HEK293 (cell line): ENCODE results near the gene SELENOM.
A peak's percentile ranks its signal among the peaks of the same experiment; 100 is the strongest.

Experiments used
- CTCF ChIA-PET: fragments of 350-600 bp; formaldehyde crosslinking; extraction: SDS; loops from one replicate; lab custom pipeline; 2021; ENCODE audit warnings: antibody characterized with exemption; lab: Yijun Ruan, JAX
- POLR2A ChIA-PET: fragments of 300-600 bp; formaldehyde crosslinking; extraction: SDS; loops from one replicate; lab custom pipeline; 2020; ENCODE audit warnings: antibody characterized with exemption, inconsistent platforms; lab: Yijun Ruan, JAX
- H3K27ac ChIP-seq: fragments of 200-500 bp; sonication (Bioruptor generic); 2 replicates; pipeline ENCODE4 v1.5.1; 2014; ENCODE audit warnings: low read depth, low read length, control low read depth, inconsistent platforms; ENCODE audit errors: extremely low read depth
- H3K36me3 ChIP-seq, 2 experiments: fragments of 200-500 bp in 1 of 2; sonication (Bioruptor generic) in 1 of 2; 1 replicate in 1 of 2; 2 replicates in 1 of 2; pipeline ENCODE4 v1.5.1; 2014 to 2017; ENCODE audit warnings: inconsistent platforms in 2 of 2, low read length in 2 of 2; ENCODE audit not compliant: control insufficient read depth in 2 of 2, insufficient read depth in 1 of 2
- H3K4me1 ChIP-seq: fragments of 200-500 bp; sonication (Bioruptor generic); 2 replicates; pipeline ENCODE4 v1.5.1; 2014; ENCODE audit warnings: mild to moderate bottlenecking, low read length, inconsistent platforms; ENCODE audit not compliant: control insufficient read depth, insufficient read depth
- H3K4me3 ChIP-seq: 2 replicates; pipeline ENCODE4 v1.5.1; 2011; ENCODE audit warnings: low read depth, mild to moderate bottlenecking, control low read depth, low read length, moderate library complexity
- H3K9me3 ChIP-seq: fragments of 200-500 bp; sonication (Bioruptor generic); 2 replicates; pipeline ENCODE4 v1.5.1; 2014; ENCODE audit warnings: low read depth, low read length, inconsistent platforms; ENCODE audit not compliant: control insufficient read depth, insufficient read depth
- BCL11A ChIP-seq: fragments of 450-650 bp; formaldehyde crosslinking; IDR thresholded peaks from 2 replicates; pipeline ENCODE4 v1.5.1; 2016; ENCODE audit warnings: low read depth, missing biosample characterization, missing genetic modification characterization
- IKZF3 ChIP-seq: fragments of 450-650 bp; IDR thresholded peaks from 2 replicates; pipeline ENCODE4 v1.5.0; 2018; ENCODE audit warnings: missing biosample characterization, mild to moderate bottlenecking, missing genetic modification characterization, moderate library complexity
- MYNN ChIP-seq: fragments of 450-650 bp; formaldehyde crosslinking; IDR thresholded peaks from 2 replicates; pipeline ENCODE4 v1.5.1; 2016; ENCODE audit warnings: missing biosample characterization, missing genetic modification characterization, borderline replicate concordance
- SALL2 ChIP-seq: fragments of 450-650 bp; formaldehyde crosslinking; IDR thresholded peaks from 2 replicates; pipeline ENCODE4 v1.5.0; 2017; ENCODE audit warnings: missing biosample characterization, mild to moderate bottlenecking, missing genetic modification characterization, borderline replicate concordance
- SCRT1 ChIP-seq: fragments of 450-650 bp; formaldehyde crosslinking; IDR thresholded peaks from 2 replicates; pipeline ENCODE4 v1.5.1; 2016; ENCODE audit warnings: missing biosample characterization, missing genetic modification characterization, borderline replicate concordance
- SCRT2 ChIP-seq: fragments of 450-650 bp; formaldehyde crosslinking; IDR thresholded peaks from 2 replicates; pipeline ENCODE4 v1.5.1; 2016; ENCODE audit warnings: missing biosample characterization, missing genetic modification characterization
- ZFHX2 ChIP-seq: fragments of 450-650 bp; formaldehyde crosslinking; conservative IDR thresholded peaks from 2 replicates; pipeline ENCODE4 v1.5.1; 2016; ENCODE audit warnings: missing biosample characterization, missing genetic modification characterization
- ZFP69B ChIP-seq: fragments of 450-650 bp; formaldehyde crosslinking; IDR thresholded peaks from 2 replicates; pipeline ENCODE4 v1.5.1; 2016; ENCODE audit warnings: missing biosample characterization, missing genetic modification characterization
- ZNF214 ChIP-seq: fragments of 450-650 bp; formaldehyde crosslinking; IDR thresholded peaks from 2 replicates; pipeline ENCODE4 v1.5.1; 2017; ENCODE audit warnings: missing biosample characterization, mild to moderate bottlenecking, missing genetic modification characterization, borderline replicate concordance
- ZNF221 ChIP-seq: fragments of 450-650 bp; formaldehyde crosslinking; IDR thresholded peaks from 2 replicates; pipeline ENCODE4 v1.5.1; 2017; ENCODE audit warnings: missing biosample characterization, missing genetic modification characterization, borderline replicate concordance
- ZNF23 ChIP-seq: fragments of 450-650 bp; formaldehyde crosslinking; IDR thresholded peaks from 2 replicates; pipeline ENCODE4 v1.5.1; 2016; ENCODE audit warnings: missing biosample characterization, missing genetic modification characterization, borderline replicate concordance
- ZNF394 ChIP-seq: fragments of 450-650 bp; formaldehyde crosslinking; IDR thresholded peaks from 2 replicates; pipeline ENCODE4 v1.5.1; 2016; ENCODE audit warnings: missing biosample characterization, missing genetic modification characterization, mild to moderate bottlenecking, moderate library complexity, borderline replicate concordance
- ZNF416 ChIP-seq: fragments of 450-650 bp; formaldehyde crosslinking; IDR thresholded peaks from 2 replicates; pipeline ENCODE4 v1.5.1; 2016; ENCODE audit warnings: missing biosample characterization, missing genetic modification characterization
- ZNF501 ChIP-seq: fragments of 450-650 bp; formaldehyde crosslinking; IDR thresholded peaks from 2 replicates; pipeline ENCODE4 v1.5.1; 2016; ENCODE audit warnings: missing biosample characterization, missing genetic modification characterization
- ZNF510 ChIP-seq: fragments of 450-650 bp; formaldehyde crosslinking; IDR thresholded peaks from 2 replicates; pipeline ENCODE4 v1.5.1; 2018; ENCODE audit warnings: mild to moderate bottlenecking, missing genetic modification characterization, missing biosample characterization; ENCODE audit not compliant: insufficient replicate concordance
- ZNF521 ChIP-seq: fragments of 450-650 bp; formaldehyde crosslinking; IDR thresholded peaks from 2 replicates; pipeline ENCODE4 v1.5.1; 2017; ENCODE audit warnings: missing biosample characterization, mild to moderate bottlenecking, missing genetic modification characterization
- ZNF701 ChIP-seq: fragments of 450-650 bp; formaldehyde crosslinking; IDR thresholded peaks from 2 replicates; pipeline ENCODE4 v1.5.1; 2016; ENCODE audit warnings: missing biosample characterization, missing genetic modification characterization
- ZNF791 ChIP-seq: fragments of 450-650 bp; formaldehyde crosslinking; IDR thresholded peaks from 2 replicates; pipeline ENCODE4 v1.5.1; 2016; ENCODE audit warnings: missing biosample characterization, missing genetic modification characterization
- TF ChIP-seq, protein P1 (sequence below): fragments of 450-650 bp; formaldehyde crosslinking; IDR thresholded peaks from 2 replicates; pipeline ENCODE4 v1.5.1; 2017; ENCODE audit warnings: missing biosample characterization, missing genetic modification characterization
- TF ChIP-seq, protein P2 (sequence below): fragments of 450-650 bp; formaldehyde crosslinking; IDR thresholded peaks from 2 replicates; pipeline ENCODE4 v1.5.1; 2016; ENCODE audit warnings: missing biosample characterization, missing genetic modification characterization
- TF ChIP-seq, protein P3 (sequence below): fragments of 450-650 bp; formaldehyde crosslinking; IDR thresholded peaks from 2 replicates; pipeline ENCODE4 v1.5.1; 2016; ENCODE audit warnings: missing biosample characterization, missing genetic modification characterization
- TF ChIP-seq, protein P4 (sequence below): fragments of 450-650 bp; formaldehyde crosslinking; IDR thresholded peaks from 2 replicates; pipeline ENCODE4 v1.5.1; 2016; ENCODE audit warnings: missing biosample characterization, missing genetic modification characterization, low read depth

The SELENOM gene

DNA sequence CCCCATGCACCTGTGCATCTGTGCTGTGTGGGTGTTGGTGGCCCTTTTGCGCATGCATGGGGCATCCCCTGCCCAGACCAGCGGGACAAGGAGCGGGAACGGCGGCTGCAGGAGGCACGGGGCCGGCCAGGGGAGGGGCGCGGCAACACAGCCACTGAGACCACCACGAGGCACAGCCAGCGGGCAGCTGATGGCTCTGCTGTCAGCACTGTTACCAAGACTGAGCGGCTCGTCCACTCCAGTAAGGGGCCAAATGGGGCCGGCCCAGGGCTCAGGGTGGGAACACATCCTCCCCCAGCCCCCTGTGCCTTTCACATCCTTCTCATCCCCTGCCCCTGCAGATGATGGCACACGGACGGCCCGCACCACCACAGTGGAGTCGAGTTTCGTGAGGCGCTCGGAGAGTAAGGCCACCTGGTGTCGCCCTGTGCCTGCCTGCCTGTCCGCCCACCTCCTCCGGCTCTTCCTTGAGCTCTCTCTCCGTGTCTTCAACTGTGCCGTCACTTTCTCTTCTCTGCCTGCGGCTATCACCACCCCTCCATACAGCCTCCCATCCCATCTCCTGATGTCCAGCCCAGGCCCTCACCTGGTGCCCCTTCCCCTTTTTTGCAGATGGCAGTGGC lies 10.6 kb downstream of the SELENOM start:
- ChIA-PET POLR2A (no interaction called here), CTCF (interaction anchor here (1.0 to 2.1 kb wide), 5 partner anchors 9 to 134 kb away, joined by 3 to 22 read pairs (median 5); partner anchors contain the start of gene SELENOM)
- H3K36me3 ChIP-seq: peaks cover 0 to 60% of the 10 kb centered on the region in 2 experiments; a peak in 2 of 3 replicates
- no peak overlapping the region for H3K27ac ChIP-seq
- no peak for TF ChIP-seq SALL2 (tag by site-specific recombination)
- no peak for TF ChIP-seq ZNF521
- no peak for TF ChIP-seq ZNF416 (tag by site-specific recombination)
- TF ChIP-seq ZNF510 (tag by site-specific recombination): no peak
- no peak for TF ChIP-seq ZNF214 (tag by site-specific recombination)
- TF ChIP-seq ZNF23: no peak
- no peak for TF ChIP-seq ZFHX2 (tag by site-specific recombination)
- no peak for TF ChIP-seq BCL11A (tag by site-specific recombination)
- no peak overlapping the region for H3K4me3 ChIP-seq
- H3K9me3 ChIP-seq: no peaks in the 10 kb centered on the region
- no peaks in the 10 kb centered on the region for H3K4me1 ChIP-seq

DNA sequence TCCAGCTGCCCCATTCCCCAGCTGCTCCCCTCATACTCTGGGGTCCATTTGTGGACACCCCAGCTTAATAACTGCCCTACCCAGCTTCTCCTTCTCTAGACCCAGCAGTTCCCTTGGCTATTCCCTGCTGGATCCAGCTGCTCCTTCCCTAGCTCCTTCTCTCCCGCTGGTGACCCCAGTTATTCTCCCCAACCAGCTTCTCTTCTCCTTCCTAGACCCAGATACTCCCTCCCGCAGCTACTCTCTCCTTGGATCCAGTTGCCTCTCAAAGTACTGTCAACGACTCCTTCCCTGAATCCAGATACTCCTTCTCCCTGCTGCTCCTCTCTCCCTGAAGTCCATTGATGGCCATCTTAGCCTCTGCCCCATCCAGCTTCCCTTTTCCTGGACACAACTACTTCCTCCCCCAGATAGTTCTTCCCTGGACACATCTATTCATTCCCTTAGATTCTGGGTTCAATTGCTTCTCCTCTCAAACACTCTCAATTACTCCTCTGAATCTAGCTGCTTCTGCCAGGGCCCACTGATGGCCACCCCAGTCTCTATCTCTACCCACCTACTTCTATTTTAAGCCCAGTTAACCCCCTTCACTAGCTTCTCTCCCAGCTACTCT lies 11.6 kb downstream of the SELENOM start:
- POLR2A ChIA-PET: interaction anchor here (0.8 to 1.3 kb wide), 3 partner anchors 12 to 127 kb away, joined by 3 to 5 read pairs (median 5); partner anchors contain the start of genes MORC2, SELENOM, SMTN and TUG1
- Histone ChIP-seq H3K4me3 (no peak overlapping the region), H3K4me1 (no peaks in the 10 kb centered on the region), H3K36me3 (peaks cover 0 to 70% of the 10 kb centered on the region in 2 experiments; a peak in 2 of 3 replicates), H3K27ac (no peak overlapping the region), H3K9me3 (no peaks in the 10 kb centered on the region)
- TF ChIP-seq, protein P1, sequence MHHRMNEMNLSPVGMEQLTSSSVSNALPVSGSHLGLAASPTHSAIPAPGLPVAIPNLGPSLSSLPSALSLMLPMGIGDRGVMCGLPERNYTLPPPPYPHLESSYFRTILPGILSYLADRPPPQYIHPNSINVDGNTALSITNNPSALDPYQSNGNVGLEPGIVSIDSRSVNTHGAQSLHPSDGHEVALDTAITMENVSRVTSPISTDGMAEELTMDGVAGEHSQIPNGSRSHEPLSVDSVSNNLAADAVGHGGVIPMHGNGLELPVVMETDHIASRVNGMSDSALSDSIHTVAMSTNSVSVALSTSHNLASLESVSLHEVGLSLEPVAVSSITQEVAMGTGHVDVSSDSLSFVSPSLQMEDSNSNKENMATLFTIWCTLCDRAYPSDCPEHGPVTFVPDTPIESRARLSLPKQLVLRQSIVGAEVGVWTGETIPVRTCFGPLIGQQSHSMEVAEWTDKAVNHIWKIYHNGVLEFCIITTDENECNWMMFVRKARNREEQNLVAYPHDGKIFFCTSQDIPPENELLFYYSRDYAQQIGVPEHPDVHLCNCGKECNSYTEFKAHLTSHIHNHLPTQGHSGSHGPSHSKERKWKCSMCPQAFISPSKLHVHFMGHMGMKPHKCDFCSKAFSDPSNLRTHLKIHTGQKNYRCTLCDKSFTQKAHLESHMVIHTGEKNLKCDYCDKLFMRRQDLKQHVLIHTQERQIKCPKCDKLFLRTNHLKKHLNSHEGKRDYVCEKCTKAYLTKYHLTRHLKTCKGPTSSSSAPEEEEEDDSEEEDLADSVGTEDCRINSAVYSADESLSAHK (tag by site-specific recombination): no peak
- TF ChIP-seq, protein P2, sequence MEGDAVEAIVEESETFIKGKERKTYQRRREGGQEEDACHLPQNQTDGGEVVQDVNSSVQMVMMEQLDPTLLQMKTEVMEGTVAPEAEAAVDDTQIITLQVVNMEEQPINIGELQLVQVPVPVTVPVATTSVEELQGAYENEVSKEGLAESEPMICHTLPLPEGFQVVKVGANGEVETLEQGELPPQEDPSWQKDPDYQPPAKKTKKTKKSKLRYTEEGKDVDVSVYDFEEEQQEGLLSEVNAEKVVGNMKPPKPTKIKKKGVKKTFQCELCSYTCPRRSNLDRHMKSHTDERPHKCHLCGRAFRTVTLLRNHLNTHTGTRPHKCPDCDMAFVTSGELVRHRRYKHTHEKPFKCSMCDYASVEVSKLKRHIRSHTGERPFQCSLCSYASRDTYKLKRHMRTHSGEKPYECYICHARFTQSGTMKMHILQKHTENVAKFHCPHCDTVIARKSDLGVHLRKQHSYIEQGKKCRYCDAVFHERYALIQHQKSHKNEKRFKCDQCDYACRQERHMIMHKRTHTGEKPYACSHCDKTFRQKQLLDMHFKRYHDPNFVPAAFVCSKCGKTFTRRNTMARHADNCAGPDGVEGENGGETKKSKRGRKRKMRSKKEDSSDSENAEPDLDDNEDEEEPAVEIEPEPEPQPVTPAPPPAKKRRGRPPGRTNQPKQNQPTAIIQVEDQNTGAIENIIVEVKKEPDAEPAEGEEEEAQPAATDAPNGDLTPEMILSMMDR (tag by site-specific recombination): no peak
- TF ChIP-seq ZNF501 (tag by site-specific recombination) (no peak), MYNN (tag by site-specific recombination) (no peak), ZNF394 (peak; percentile 92), ZNF701 (tag by site-specific recombination) (no peak), ZNF791 (no peak)
- CTCF ChIA-PET: interaction anchor here (0.6 to 2.1 kb wide), 8 partner anchors 8 to 177 kb away, joined by 3 to 22 read pairs (median 4); partner anchors contain the start of gene SELENOM

DNA sequence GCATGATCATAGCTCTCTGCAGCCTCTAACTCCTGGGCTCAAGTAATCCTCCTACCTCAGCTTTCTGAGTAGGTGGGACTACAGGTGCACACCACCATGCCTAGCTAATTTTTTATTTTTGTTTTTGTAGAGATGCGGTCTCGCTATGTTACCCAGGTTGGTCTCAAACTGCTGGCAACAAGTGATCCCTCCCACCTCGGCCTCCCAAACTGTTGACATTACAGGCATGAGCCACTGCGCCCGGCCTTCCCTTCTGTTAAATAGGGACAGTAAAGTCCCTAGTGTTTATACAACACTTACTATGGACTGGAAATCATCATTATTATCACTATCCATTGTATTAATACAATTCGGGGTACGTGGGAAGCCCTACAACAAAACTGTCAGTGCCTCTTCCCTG lies 12.6 kb downstream of the SELENOM start:
- POLR2A ChIA-PET: interaction anchor here (1.0 to 1.7 kb wide), 3 partner anchors 13 to 65 kb away, joined by 3 to 5 read pairs (median 5); partner anchors contain the start of genes RNF185 and SELENOM
- Histone ChIP-seq H3K4me3 (no peak overlapping the region), H3K27ac (no peak overlapping the region), H3K9me3 (no peaks in the 10 kb centered on the region), H3K4me1 (no peaks in the 10 kb centered on the region), H3K36me3 (peaks cover 0 to 71% of the 10 kb centered on the region in 2 experiments; a peak in 2 of 3 replicates)
- CTCF ChIA-PET: interaction anchor here (0.6 to 1.8 kb wide), 3 partner anchors 12 to 673 kb away, joined by 3 to 8 read pairs (median 4); no protein-coding TSS in a partner anchor
- TF ChIP-seq SCRT2 (tag by site-specific recombination): peak; percentile 61; the same call in 1 of the 2 replicates
- TF ChIP-seq, protein P3, sequence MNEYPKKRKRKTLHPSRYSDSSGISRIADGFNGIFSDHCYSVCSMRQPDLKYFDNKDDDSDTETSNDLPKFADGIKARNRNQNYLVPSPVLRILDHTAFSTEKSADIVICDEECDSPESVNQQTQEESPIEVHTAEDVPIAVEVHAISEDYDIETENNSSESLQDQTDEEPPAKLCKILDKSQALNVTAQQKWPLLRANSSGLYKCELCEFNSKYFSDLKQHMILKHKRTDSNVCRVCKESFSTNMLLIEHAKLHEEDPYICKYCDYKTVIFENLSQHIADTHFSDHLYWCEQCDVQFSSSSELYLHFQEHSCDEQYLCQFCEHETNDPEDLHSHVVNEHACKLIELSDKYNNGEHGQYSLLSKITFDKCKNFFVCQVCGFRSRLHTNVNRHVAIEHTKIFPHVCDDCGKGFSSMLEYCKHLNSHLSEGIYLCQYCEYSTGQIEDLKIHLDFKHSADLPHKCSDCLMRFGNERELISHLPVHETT (tag by site-specific recombination): no peak
- TF ChIP-seq IKZF3 (tag by site-specific recombination): no peak
- TF ChIP-seq, protein P4, sequence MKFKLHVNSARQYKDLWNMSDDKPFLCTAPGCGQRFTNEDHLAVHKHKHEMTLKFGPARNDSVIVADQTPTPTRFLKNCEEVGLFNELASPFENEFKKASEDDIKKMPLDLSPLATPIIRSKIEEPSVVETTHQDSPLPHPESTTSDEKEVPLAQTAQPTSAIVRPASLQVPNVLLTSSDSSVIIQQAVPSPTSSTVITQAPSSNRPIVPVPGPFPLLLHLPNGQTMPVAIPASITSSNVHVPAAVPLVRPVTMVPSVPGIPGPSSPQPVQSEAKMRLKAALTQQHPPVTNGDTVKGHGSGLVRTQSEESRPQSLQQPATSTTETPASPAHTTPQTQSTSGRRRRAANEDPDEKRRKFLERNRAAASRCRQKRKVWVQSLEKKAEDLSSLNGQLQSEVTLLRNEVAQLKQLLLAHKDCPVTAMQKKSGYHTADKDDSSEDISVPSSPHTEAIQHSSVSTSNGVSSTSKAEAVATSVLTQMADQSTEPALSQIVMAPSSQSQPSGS (tag by site-specific recombination): no peak
- no peak for TF ChIP-seq ZNF221 (tag by site-specific recombination)
- no peak for TF ChIP-seq ZFP69B
- TF ChIP-seq SCRT1: peak; percentile 43; the same call in 1 of the 2 replicates
